ENCODE data around the gene SPRY2. TPM values are rescaled to one million over a fixed set of nuclear protein-coding genes. Genes with fewer than 3 reads are reported as not detected.

SPRY2 gene
- total and polyA plus RNA-seq, 4 donors, result 27.1 to 49.8 (median 30.1) TPM

DNA sequence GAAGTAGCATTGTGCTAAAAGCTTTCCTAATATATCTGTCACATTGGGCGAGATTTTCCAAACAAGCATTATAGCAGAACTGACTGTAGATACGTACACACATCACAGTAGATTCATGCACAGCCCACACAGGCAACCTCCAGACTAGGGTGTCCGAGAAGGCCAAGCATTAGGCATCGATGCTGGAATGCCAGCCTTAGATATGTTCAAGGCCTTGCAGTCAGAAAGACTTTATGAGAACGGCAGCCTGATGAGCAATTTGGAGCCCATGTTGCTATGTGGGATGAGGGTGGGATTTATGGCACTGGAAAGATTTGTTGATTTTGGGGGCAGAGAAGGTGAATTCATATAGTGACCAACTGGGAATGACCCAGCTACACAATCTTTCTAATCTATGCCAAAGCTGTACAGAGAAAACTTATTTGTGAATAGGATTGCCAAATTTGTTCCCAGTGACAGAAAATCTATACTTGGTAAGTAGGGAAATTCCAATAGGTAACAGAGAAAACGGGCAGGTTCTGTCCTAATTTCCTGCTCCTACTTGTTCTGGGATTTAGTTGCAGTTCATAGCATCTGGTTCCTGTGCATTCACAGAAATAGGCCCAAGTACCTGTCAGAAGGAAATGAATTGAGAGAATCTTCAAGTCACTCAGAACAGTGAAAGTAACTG is 31.0 kb upstream of the SPRY2 start:
- H3K4me1 ChIP-seq (ENCODE audit: control insufficient read depth in 5 of 5, insufficient read depth in 5 of 5, low read length in 5 of 5), result no peaks in the 10 kb centered on the region
- DNase-seq, result no peak
- H3K36me3 ChIP-seq (ENCODE audit: control insufficient read depth in 4 of 4, insufficient read depth in 4 of 4, low read length in 4 of 4), result no peaks in the 10 kb centered on the region
- TF ChIP-seq, protein P1, sequence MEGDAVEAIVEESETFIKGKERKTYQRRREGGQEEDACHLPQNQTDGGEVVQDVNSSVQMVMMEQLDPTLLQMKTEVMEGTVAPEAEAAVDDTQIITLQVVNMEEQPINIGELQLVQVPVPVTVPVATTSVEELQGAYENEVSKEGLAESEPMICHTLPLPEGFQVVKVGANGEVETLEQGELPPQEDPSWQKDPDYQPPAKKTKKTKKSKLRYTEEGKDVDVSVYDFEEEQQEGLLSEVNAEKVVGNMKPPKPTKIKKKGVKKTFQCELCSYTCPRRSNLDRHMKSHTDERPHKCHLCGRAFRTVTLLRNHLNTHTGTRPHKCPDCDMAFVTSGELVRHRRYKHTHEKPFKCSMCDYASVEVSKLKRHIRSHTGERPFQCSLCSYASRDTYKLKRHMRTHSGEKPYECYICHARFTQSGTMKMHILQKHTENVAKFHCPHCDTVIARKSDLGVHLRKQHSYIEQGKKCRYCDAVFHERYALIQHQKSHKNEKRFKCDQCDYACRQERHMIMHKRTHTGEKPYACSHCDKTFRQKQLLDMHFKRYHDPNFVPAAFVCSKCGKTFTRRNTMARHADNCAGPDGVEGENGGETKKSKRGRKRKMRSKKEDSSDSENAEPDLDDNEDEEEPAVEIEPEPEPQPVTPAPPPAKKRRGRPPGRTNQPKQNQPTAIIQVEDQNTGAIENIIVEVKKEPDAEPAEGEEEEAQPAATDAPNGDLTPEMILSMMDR (IDR thresholded peaks at IDR 0.05; ENCODE audit: control extremely low read depth, extremely low read depth), result no peak
- H3K4me3 ChIP-seq, result no peak overlapping the region
- no peak overlapping the region for H3K9ac ChIP-seq (ENCODE audit: insufficient read depth in 1 of 2, low read length in 2 of 2)
- no peak overlapping the region for H3K27ac ChIP-seq (ENCODE audit: low read depth in 1 of 2, low read length in 1 of 2)
- 89 to 93% methylated on average over 6 of the region's 6 CpGs for WGBS, 2 donors
- no peaks in the 10 kb centered on the region for H3K9me3 ChIP-seq (ENCODE audit: control insufficient read depth in 4 of 4, insufficient read depth in 3 of 4, low read length in 3 of 4)
- no peak for ATAC-seq (ENCODE audit: insufficient read depth, low FRiP score)
- H3K27me3 ChIP-seq (ENCODE audit: control insufficient read depth in 3 of 3, insufficient read depth in 3 of 3, low read length in 2 of 3), result no peaks in the 10 kb centered on the region

- WGBS, 2 donors, result 90 to 92% methylated on average over 3 of the region's 3 CpGs
- TF ChIP-seq, protein P1 (IDR thresholded peaks at IDR 0.05; ENCODE audit: control extremely low read depth, extremely low read depth), result no peak
- H3K27ac ChIP-seq (ENCODE audit: low read depth in 1 of 2, low read length in 1 of 2), result no peak overlapping the region
- H3K4me3 ChIP-seq, result no peak overlapping the region
- no peaks in the 10 kb centered on the region for H3K27me3 ChIP-seq (ENCODE audit: control insufficient read depth in 3 of 3, insufficient read depth in 3 of 3, low read length in 2 of 3)
- no peaks in the 10 kb centered on the region for H3K9me3 ChIP-seq (ENCODE audit: control insufficient read depth in 4 of 4, insufficient read depth in 3 of 4, low read length in 3 of 4)
- H3K4me1 ChIP-seq (ENCODE audit: control insufficient read depth in 5 of 5, insufficient read depth in 5 of 5, low read length in 5 of 5), result peaks cover 0 to 4% (median 0%) of the 10 kb centered on the region in 5 donors
- no peaks in the 10 kb centered on the region for H3K36me3 ChIP-seq (ENCODE audit: control insufficient read depth in 4 of 4, insufficient read depth in 4 of 4, low read length in 4 of 4)
- ATAC-seq (ENCODE audit: insufficient read depth, low FRiP score), result no peak
- no peak for DNase-seq
- no peak overlapping the region for H3K9ac ChIP-seq (ENCODE audit: insufficient read depth in 1 of 2, low read length in 2 of 2)
Observed at GRCh38 chr13:80367473-80367872, 26.5 kb upstream of the SPRY2 start.

GRCh38 chr13:80363890-80364503 is 23.1 kb upstream of the SPRY2 start:
- Histone ChIP-seq H3K4me3 (no peak overlapping the region), H3K4me1 (ENCODE audit: control insufficient read depth in 5 of 5, insufficient read depth in 5 of 5, low read length in 5 of 5) (peaks cover 0 to 17% (median 1%) of the 10 kb centered on the region in 5 donors), H3K9me3 (ENCODE audit: control insufficient read depth in 4 of 4, insufficient read depth in 3 of 4, low read length in 3 of 4) (no peaks in the 10 kb centered on the region), H3K9ac (ENCODE audit: insufficient read depth in 1 of 2, low read length in 2 of 2) (no peak overlapping the region), H3K36me3 (ENCODE audit: control insufficient read depth in 4 of 4, insufficient read depth in 4 of 4, low read length in 4 of 4) (no peaks in the 10 kb centered on the region), H3K27ac (ENCODE audit: low read depth in 1 of 2, low read length in 1 of 2) (no peak overlapping the region), H3K27me3 (ENCODE audit: control insufficient read depth in 3 of 3, insufficient read depth in 3 of 3, low read length in 2 of 3) (no peaks in the 10 kb centered on the region)
- DNase-seq (peak in 2 of 3 donors; percentile 65 to 71), ATAC-seq (ENCODE audit: insufficient read depth, low FRiP score) (no peak)
- WGBS, 2 donors, result 1% methylated on average over 3 of the region's 3 CpGs
- TF ChIP-seq, protein P1 (IDR thresholded peaks at IDR 0.05; ENCODE audit: control extremely low read depth, extremely low read depth), result peak; percentile 56

All from lung (tissue), 12 donors.